ENCODE measurements around the gene VWA2.

The VWA2 gene

DNA sequence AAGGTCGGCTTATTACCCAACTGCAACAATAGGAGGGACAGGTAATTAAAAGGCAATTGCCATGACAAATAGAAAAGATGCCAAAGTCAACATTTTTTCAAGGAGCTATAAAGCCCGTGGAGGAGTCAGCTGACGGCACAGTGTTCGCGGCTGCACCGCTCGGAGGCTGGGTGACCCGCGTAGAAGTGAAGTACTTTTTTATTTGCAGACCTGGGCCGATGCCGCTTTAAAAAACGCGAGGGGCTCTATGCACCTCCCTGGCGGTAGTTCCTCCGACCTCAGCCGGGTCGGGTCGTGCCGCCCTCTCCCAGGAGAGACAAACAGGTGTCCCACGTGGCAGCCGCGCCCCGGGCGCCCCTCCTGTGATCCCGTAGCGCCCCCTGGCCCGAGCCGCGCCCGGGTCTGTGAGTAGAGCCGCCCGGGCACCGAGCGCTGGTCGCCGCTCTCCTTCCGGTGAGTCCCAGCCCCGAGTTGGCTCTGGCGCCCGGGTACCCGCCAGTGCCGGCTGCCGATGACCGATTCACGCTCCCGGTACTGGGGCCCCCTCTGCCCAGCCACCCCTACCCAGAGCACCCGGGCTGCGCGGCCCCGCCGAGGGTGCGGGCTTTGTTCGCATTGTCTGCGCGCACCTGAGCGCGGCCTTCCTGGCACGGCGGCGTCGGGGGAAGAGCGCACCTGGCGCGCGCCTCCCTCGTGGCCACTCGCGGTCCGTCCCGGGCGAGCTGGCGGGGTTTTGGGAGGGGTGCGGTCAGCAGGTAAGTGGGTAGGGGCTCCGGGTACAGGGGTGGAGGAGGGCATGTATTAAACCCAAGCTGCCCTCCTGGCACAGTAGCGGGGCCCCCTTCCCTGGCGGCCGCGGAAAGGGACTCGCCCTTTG lies at the start of gene VWA2:
Gene VWA2 (plus strand): TSS at position 138 of the 877 bp plus-strand sequence. CDS start 9,460 bp downstream, outside the sequence.
- no peak for DNase-seq

DNA sequence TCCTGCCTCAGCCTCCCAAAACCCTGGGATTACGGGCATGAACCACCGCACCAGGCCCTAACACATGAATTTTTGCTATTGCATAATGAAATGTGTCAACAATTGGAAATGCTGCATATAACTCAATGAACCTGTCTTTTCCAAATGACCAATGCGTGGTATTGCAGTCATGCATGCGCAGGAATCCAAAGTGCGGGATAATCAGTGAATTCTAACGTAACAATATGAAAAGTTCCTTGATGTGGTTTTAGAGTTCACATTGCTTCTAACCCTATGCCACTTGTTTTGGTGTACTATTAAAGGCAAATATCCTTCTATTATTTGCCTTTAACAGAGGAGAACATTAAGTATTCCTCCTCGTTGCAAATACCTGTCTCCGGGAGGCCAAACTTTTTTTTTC lies 49.4 kb upstream of the VWA2 start:
- no peak for DNase-seq

DNA sequence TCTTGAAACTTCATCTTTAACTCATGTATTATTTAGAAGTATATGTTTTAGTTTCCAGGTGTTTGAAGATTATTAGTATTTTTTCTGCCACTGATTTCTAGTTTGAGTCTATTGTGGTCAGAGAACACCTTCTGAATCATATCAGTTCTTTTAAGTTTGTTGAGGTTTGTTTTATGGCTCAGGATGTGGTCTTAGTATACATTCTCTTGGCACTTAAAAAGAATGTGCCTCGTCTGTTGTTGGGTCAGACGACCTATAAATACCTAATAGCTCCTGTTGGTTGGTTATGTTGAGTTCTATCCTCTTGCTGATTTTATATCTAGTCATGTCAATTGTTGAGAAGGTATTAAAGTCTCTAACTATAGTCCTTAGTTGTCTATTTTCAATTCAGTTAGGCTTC lies 44.0 kb upstream of the VWA2 start:
- DNase-seq: no peak

DNA sequence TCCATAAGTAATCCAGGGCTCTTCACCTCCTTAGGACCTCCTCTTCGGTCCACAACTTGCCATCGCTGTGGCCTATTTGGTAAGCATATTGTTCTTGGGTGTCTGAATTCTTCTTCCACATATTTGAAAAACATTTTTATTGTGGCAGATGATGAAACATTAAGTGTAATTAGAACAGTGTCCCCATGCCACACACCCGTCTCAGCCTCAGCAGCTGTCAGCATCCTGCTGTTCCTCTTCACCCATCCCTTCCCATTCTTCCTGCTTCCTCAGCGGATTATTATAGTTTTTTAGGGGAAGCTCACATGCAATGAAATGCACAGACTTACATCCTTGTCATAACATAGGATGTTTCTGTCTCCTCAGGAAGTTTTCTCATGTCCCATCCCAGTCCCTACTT lies 39.8 kb upstream of the VWA2 start:
- no peak for DNase-seq

- DNase-seq: no peak
Measured at GRCh38 chr10:114202812-114203211, 36.2 kb upstream of the VWA2 start.

- no peak for DNase-seq
Measured at GRCh38 chr10:114206902-114207301, 32.2 kb upstream of the VWA2 start.

DNA sequence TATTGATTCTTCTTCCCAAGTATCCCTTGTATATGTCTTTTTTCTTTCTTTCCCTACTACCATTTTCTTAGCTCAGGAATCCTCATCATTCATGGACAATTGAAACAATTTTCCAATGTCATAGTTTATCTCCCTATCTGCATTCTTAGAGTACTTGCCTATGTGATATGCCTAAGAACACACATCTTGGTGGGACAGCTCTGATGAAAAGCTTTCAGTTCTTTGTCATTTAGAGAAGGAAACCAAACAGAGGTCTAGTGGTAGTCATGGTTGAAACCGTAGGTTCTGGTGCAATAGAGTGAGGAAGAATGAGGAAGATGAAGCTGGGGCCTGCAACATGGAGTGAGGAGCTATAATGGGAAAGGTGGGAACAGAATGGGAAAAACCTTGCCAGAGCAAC lies 31.7 kb upstream of the VWA2 start:
- no peak for DNase-seq

DNA sequence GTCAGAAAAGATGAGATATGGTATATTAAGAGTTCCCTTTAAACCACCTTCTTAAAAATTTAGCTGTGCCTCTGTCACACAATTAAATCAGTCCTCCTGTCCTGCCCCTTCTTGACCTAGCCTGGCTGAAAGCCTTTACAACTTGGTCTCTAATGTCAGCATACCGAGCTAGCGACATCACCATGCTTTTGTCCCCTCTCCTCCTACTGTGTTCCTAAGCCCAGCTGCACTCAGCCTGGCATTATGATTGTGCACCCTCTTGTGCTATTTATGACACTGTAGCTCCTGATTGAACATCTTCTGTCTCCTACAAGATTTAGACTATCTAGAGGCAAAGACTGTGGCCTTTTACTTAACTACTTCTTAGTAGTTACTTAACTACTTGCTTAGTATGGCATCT lies 30.7 kb upstream of the VWA2 start:
- DNase-seq: no peak

DNA sequence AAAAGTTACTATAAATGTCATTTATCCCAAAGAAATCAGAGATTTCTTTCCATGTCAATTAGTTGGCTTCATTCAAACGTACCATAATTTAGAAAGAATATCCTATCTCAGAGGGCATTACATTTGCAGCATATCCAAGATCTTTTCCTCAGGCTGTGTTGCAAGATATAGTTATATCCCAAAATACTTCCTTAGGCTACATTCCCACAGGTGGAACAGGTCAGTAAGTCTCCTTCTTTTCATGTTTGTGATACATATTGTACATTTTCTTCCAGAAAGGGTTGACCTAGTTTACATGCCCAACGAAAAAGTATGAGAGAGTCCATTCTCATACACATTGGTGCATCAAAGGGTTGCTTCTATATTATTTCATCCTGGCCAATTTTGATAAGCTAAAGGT lies 26.9 kb upstream of the VWA2 start:
- no peak for DNase-seq

DNA sequence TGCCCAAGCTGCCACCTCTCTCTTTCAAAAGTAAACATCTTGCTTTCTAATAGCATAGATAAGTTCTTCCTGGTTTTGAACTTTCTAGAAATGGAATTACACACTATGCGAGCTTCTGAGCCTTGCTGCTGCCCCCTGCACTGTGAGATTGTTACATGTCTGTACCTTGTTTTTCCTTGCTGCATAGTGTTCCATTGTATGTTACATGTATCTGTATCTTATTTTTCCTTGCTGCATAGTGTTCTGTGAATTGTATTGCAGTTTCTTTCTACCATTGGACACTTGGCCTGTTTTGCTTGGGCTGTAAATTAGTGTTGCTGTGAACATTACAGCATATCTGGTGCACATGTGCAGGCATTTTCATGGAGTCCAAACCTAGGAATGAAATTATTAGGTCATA lies 24.0 kb upstream of the VWA2 start:
- DNase-seq: no peak

- no peak for DNase-seq
Measured at GRCh38 chr10:114220281-114220680, 18.8 kb upstream of the VWA2 start.

GRCh38 chr10:114221235-114221634 lies 17.8 kb upstream of the VWA2 start:
- no peak for DNase-seq

- DNase-seq: no peak
Measured at GRCh38 chr10:114223066-114223465, 16.0 kb upstream of the VWA2 start.

DNA sequence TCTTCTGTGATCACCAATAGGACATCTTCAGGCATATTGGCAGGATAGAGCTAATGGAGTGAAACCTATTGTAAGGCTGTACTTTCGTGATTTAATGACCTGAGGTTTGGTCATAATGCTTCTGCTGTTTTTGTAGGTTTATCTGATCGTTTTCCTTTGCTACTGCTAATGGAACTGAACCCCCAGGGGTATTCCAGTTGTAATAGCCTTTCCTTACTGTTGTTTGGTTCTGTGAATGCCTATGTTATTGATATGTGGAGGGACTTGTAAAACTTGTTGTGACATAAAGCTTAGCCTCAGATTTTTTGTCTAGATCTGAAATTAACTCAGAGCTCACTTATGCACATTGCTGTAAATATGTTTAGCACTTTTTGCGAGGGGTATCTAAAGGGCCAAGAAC lies 10.9 kb upstream of the VWA2 start:
- no peak for DNase-seq

- DNase-seq: no peak
Measured at GRCh38 chr10:114232561-114233176, 6.4 kb upstream of the VWA2 start.

- DNase-seq: no peak
Measured at GRCh38 chr10:114233482-114233881, 5.6 kb upstream of the VWA2 start.

- DNase-seq: no peak
Measured at GRCh38 chr10:114234132-114234531, 4.9 kb upstream of the VWA2 start.

GRCh38 chr10:114239994-114240345 lies 916 bp downstream of the VWA2 start:
- DNase-seq: no peak

DNA sequence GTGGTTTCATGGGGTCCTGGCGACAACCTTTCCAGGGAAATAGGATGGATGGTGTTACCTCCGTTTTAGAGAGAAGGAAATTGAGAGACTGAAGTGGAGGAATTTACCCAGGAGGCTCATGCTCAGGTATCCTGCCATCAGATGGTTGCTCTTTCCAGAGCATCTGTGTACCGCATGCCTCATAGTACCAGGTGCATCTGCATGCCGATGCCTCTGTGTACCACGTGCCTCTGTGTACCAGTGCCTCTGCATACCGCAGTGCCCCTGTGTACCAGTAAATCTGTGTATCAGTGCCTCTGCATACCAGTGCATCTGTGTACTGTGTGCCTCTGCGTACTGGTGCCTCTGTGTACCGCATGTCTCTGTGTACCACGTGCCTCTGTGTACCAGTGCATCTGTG lies 3.2 kb downstream of the VWA2 start:
- DNase-seq: no peak

GRCh38 chr10:114243661-114244060 lies 4.6 kb downstream of the VWA2 start:
- DNase-seq: no peak

GRCh38 chr10:114244126-114244525 lies 5.1 kb downstream of the VWA2 start:
- DNase-seq: no peak

DNA sequence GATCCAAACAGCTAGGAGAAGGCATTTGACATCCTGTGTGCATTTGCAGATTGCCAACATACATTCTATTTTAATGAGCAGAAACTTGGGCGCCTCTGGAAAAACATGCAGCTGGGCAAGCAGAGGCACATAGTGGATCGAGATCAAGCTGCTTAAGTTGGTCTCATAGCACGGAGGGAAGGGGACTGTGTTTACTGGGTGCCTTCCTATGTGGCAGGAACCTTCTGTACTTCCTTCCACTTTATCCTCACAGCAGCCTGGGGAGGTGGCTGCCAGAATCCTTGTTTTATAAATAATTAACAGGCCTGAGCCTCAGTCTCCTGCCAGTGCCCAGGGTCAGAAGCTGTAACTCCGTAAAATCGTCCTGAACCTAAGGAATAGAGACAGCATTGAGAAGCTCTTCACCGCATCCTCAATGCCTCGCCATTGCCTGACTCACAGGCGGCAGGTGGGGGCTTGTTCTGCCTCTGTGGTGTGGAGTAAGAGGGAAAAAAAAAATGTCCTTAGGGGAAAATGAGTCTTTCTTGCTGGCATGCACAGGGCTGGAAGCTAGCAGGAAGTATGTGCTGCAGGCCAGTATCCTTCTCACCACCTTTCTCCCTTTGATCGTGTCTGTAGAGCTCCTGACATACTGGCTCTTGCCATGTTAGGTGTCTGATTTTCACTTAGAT lies 6.2 kb downstream of the VWA2 start:
- no peak for DNase-seq

- DNase-seq: no peak
Measured at GRCh38 chr10:114246679-114247305, 7.7 kb downstream of the VWA2 start.

DNA sequence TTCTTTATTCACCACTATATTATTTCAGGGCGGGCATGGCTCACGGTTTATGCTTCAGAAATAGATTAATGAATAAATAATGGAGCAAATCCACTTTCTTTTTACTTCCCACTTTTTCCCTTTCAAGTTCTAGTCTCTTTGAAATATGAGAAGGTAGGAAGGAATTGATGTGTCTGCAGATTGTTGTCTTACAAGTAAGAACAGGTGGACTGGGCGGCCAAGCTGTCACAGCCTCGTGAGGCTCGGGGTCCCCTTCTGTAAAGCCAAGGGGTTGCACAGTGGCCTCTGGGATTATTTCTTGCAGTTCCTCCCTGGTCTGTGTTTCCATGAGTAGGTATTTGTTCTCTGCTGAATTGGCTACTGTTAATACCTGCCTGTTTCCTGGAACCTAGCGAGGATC lies 11.2 kb downstream of the VWA2 start:
- DNase-seq: no peak

Measured in bone marrow (tissue), 2 donors.